ENCODE data around the gene RAE1. TPM values are rescaled to one million over a fixed set of nuclear protein-coding genes. Genes with fewer than 3 reads are reported as not detected.

The RAE1 gene
- total RNA-seq, 1 experiment from 2014 or later, result 31.3 TPM

GRCh38 chr20:57401565-57401918 is 50.5 kb downstream of the RAE1 start:
- TF ChIP-seq MYBL2 (CRISPR knock-in tag; IDR thresholded peaks at IDR 0.05), result no peak
- Mint-ChIP-seq H3K27me3 (ENCODE audit: low read depth) (no peaks in the 10 kb centered on the region), H3K27ac (peak overlapping the region; percentile 82), H3K9me3 (no peaks in the 10 kb centered on the region), H3K4me1 (peaks cover 6% of the 10 kb centered on the region), H3K36me3 (peaks cover 49% of the 10 kb centered on the region), H3K4me3 (no peak overlapping the region)
- no peak for ATAC-seq
- no peak for DNase-seq (ENCODE audit: low spot score)
- POLR2A ChIA-PET, result no interaction called here
- CTCF ChIA-PET, result interaction anchor here (1.9 kb wide), 1 partner anchor 97 kb away, joined by 7 read pairs; no protein-coding TSS in a partner anchor

- Mint-ChIP-seq H3K27me3 (ENCODE audit: low read depth) (no peaks in the 10 kb centered on the region), H3K27ac (no peak overlapping the region; the same call in 1 of the 2 replicates), H3K9me3 (no peaks in the 10 kb centered on the region), H3K4me1 (peaks cover 6% of the 10 kb centered on the region), H3K36me3 (peaks cover 43% of the 10 kb centered on the region), H3K4me3 (no peak overlapping the region)
- no peak for TF ChIP-seq GRHL2 (CRISPR knock-in tag; IDR thresholded peaks at IDR 0.05; ENCODE audit: insufficient replicate concordance, severe bottlenecking)
- no peak for TF ChIP-seq IRF1 (CRISPR knock-in tag; IDR thresholded peaks at IDR 0.05)
- TF ChIP-seq ZBTB43 (CRISPR knock-in tag; IDR thresholded peaks at IDR 0.05), result no peak
- no peak for TF ChIP-seq MYBL2 (CRISPR knock-in tag; IDR thresholded peaks at IDR 0.05)
- no peak for TF ChIP-seq CBFB (CRISPR knock-in tag; IDR thresholded peaks at IDR 0.05; ENCODE audit: low read depth)
- no peak for TF ChIP-seq USF1 (CRISPR knock-in tag; IDR thresholded peaks at IDR 0.05)
- no peak for TF ChIP-seq NFE2L1 (CRISPR knock-in tag; IDR thresholded peaks at IDR 0.05)
- TF ChIP-seq TCF7 (CRISPR knock-in tag; IDR thresholded peaks at IDR 0.05; ENCODE audit: low read depth), result no peak
- CTCF ChIA-PET, result interaction anchor here (0.5 to 0.9 kb wide), 2 partner anchors 80 to 96 kb away, joined by 3 to 4 read pairs; no protein-coding TSS in a partner anchor
- no peak for ATAC-seq
- DNase-seq (ENCODE audit: low spot score), result no peak
- POLR2A ChIA-PET, result no interaction called here
Observed at GRCh38 chr20:57402206-57403125, 51.4 kb downstream of the RAE1 start.

- Mint-ChIP-seq H3K4me1 (peaks cover 3% of the 10 kb centered on the region), H3K27me3 (ENCODE audit: low read depth) (no peaks in the 10 kb centered on the region), H3K27ac (no peak overlapping the region; the same call in 1 of the 2 replicates), H3K36me3 (peaks cover 45% of the 10 kb centered on the region), H3K4me3 (no peak overlapping the region), H3K9me3 (no peaks in the 10 kb centered on the region)
- ChIA-PET POLR2A (interaction anchor here (0.7 kb wide), 1 partner anchor 11 kb away, joined by 3 read pairs; no protein-coding TSS in a partner anchor), CTCF (interaction anchor here (0.5 to 0.9 kb wide), 2 partner anchors 79 to 96 kb away, joined by 3 to 4 read pairs; no protein-coding TSS in a partner anchor)
- ATAC-seq (no peak), DNase-seq (ENCODE audit: low spot score) (no peak)
- TF ChIP-seq IRF1 (CRISPR knock-in tag; IDR thresholded peaks at IDR 0.05), result no peak
- TF ChIP-seq OVOL2 (CRISPR knock-in tag; IDR thresholded peaks at IDR 0.05; ENCODE audit: borderline replicate concordance), result no peak
- no peak for TF ChIP-seq ZNF425 (CRISPR knock-in tag; conservative IDR thresholded peaks at IDR 0.05)
- no peak for TF ChIP-seq TEAD4 (CRISPR knock-in tag; IDR thresholded peaks at IDR 0.05)
- TF ChIP-seq PRDM15 (CRISPR knock-in tag; IDR thresholded peaks at IDR 0.05), result no peak
- no peak for TF ChIP-seq ESRRA (CRISPR knock-in tag; IDR thresholded peaks at IDR 0.05; ENCODE audit: borderline replicate concordance)
- TF ChIP-seq ZBTB43 (CRISPR knock-in tag; IDR thresholded peaks at IDR 0.05), result no peak
- TF ChIP-seq RELA (CRISPR knock-in tag; IDR thresholded peaks at IDR 0.05; ENCODE audit: borderline replicate concordance), result no peak
- TF ChIP-seq E2F4 (CRISPR knock-in tag; IDR thresholded peaks at IDR 0.05; ENCODE audit: borderline replicate concordance, low read depth), result no peak
- TF ChIP-seq SOX15 (CRISPR knock-in tag; IDR thresholded peaks at IDR 0.05), result no peak
Observed at GRCh38 chr20:57403216-57403615, 52.2 kb downstream of the RAE1 start.

Measured in WTC11 (cell line).